Gastrocnemius medialis (tissue), 4 donors: ENCODE results near the gene ITFG1.

Experiments used
- POLR2A ChIP-seq, 2 donors: fragments of 450-650 bp; IDR thresholded peaks; one replicate each; pipeline ENCODE4 v1.6.1; 2017; ENCODE audit warnings: antibody characterized with exemption in 2 of 2, mild to moderate bottlenecking in 2 of 2, moderate library complexity in 2 of 2
- TF ChIP-seq, protein P1 (sequence below), 5 experiments: fragments of 450-650 bp in 3 of 5; fragments of 200-600 bp in 2 of 5; sonication (generic) in 2 of 5; IDR thresholded peaks in 4 of 5; conservative IDR thresholded peaks in 1 of 5; 1 replicate in 4 of 5; 2 replicates in 1 of 5; pipeline ENCODE4 v1.5.1; 2016 to 2019; ENCODE audit warnings: antibody characterized with exemption in 5 of 5, mild to moderate bottlenecking in 3 of 5, moderate library complexity in 3 of 5

DNA sequence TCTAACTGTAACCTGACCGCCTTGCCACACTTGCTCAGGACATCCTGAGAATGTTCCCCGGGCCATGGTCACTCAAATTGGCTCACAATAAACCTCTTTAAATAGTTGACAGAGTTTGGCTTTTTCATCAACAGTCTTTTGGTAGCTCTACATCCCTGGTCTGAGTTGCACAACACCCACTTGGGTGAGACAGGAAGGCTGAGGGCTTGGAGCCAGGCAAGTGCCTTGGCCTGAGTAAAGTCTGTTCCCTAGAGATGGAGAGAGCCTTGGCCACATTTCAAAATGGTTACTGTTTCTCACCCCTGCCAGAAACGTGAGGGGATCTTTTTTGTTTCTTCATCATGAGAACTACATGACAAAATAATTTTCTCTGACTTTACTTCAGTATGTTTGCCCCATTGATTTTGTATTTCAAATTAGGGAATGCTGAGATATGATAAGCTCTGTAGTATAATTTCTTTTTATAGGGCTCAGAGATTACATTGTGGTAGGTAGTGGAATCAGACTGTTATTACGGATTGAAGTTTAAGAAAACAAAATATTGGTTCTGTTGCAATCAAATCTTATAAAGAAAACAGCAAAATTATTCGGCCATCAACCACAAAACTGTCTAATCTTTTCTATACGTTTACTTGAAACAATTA lies 263.2 kb downstream of the ITFG1 start:
- no peak for TF ChIP-seq POLR2A (IDR thresholded peaks at IDR 0.05)
- TF ChIP-seq, protein P1, sequence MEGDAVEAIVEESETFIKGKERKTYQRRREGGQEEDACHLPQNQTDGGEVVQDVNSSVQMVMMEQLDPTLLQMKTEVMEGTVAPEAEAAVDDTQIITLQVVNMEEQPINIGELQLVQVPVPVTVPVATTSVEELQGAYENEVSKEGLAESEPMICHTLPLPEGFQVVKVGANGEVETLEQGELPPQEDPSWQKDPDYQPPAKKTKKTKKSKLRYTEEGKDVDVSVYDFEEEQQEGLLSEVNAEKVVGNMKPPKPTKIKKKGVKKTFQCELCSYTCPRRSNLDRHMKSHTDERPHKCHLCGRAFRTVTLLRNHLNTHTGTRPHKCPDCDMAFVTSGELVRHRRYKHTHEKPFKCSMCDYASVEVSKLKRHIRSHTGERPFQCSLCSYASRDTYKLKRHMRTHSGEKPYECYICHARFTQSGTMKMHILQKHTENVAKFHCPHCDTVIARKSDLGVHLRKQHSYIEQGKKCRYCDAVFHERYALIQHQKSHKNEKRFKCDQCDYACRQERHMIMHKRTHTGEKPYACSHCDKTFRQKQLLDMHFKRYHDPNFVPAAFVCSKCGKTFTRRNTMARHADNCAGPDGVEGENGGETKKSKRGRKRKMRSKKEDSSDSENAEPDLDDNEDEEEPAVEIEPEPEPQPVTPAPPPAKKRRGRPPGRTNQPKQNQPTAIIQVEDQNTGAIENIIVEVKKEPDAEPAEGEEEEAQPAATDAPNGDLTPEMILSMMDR (IDR thresholded peaks at IDR 0.05 in 4 of 5, conservative IDR thresholded peaks at IDR 0.05 in 1 of 5), result no peak
